Measurements from ENCODE around the gene C2orf49.

Gene C2orf49

DNA sequence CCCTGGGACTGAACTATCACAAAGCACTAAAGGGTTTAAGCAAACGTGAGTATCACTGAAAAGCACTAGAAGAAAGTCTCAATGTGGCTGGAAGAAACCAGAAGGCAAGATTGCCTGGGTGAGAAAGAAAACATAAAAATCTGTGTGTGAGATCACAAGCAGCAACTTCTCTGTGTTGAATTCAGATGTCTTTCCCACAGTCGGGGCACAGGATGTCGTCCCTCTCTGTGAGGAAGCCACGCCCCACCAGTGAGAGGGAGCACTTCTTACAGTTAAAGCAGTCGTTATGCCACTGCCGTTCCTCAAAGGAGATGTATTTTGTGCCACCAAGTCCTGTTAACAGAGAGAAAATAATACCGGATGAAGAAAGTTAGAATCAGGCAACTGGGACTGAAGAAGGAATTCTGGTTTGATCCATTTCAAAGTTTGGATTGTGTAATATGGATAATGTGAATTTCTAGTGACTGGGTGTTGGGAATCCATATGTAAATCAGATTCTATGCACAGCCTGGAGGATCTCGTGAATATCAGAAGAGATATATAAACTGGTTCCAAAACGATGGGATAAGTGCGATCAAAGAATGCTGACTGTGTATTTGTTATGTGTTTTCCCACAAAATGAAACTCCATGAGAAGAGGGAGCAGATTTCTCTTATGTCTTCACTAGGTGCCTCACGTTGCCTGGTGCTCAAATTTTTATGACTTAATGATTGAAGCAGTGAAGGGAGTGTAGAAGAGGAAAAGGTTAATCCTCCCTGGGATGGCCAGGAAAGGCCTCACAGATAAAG, 24.0 kb downstream of the C2orf49 start:
- H2AFZ ChIP-seq (ENCODE audit: low read depth): no peak overlapping the region
- no peak overlapping the region for H3K27ac ChIP-seq
- no peaks in the 10 kb centered on the region for H3K79me2 ChIP-seq (ENCODE audit: insufficient read depth, low read depth)
- H3K4me2 ChIP-seq: no peak overlapping the region
- H3K4me1 ChIP-seq (ENCODE audit: low read depth, poor library complexity, severe bottlenecking): no peaks in the 10 kb centered on the region
- H3K4me3 ChIP-seq (IDR thresholded peaks at IDR 0.05; ENCODE audit: insufficient read depth, low read depth, low read length): no peak overlapping the region
- H3K36me3 ChIP-seq (ENCODE audit: insufficient read depth): no peaks in the 10 kb centered on the region
- no peaks in the 10 kb centered on the region for H3K27me3 ChIP-seq (ENCODE audit: insufficient read depth, low read depth)
- H4K20me1 ChIP-seq (ENCODE audit: insufficient read depth): no peaks in the 10 kb centered on the region
- TF ChIP-seq, protein P1, sequence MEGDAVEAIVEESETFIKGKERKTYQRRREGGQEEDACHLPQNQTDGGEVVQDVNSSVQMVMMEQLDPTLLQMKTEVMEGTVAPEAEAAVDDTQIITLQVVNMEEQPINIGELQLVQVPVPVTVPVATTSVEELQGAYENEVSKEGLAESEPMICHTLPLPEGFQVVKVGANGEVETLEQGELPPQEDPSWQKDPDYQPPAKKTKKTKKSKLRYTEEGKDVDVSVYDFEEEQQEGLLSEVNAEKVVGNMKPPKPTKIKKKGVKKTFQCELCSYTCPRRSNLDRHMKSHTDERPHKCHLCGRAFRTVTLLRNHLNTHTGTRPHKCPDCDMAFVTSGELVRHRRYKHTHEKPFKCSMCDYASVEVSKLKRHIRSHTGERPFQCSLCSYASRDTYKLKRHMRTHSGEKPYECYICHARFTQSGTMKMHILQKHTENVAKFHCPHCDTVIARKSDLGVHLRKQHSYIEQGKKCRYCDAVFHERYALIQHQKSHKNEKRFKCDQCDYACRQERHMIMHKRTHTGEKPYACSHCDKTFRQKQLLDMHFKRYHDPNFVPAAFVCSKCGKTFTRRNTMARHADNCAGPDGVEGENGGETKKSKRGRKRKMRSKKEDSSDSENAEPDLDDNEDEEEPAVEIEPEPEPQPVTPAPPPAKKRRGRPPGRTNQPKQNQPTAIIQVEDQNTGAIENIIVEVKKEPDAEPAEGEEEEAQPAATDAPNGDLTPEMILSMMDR (conservative IDR thresholded peaks at IDR 0.05; ENCODE audit: low read depth, low read length): no peak
- H3K9ac ChIP-seq: no peak overlapping the region

DNA sequence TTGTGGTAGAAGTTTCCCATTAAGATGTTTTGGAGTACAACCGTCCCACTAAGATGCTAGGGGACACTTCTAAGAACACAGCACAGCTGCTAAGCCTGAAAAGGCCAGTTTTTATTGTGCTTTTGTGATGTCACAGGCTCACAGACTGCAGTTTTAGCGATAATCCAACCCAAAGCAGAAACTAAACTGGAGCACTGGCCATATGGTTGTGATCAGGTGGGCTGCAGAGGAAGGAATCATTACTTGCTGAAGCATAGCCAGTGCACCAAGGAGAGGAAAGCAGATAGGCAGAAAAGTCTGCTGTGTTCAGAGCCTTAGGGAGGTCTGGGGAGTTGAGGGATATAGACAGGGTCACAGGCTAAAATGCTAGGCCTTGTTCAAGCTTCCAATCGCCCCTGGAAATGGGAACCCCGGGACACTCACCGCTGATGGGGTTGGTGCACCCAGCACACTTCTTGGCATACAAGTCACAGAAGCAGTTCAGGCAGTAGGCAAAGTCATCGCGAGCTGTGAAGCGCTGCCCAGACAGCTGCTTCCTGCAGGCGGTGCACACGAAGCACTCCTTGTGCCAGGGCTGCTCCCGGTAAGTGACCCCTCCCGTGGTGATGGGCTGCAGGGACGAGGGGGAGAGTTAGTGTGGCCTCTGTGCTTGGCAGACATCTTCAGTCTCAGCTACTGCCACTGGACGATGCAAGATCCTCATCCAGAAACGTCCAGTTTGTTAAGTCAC, 25.7 kb downstream of the C2orf49 start:
- Histone ChIP-seq H3K4me3 (IDR thresholded peaks at IDR 0.05; ENCODE audit: insufficient read depth, low read depth, low read length) (no peak overlapping the region), H4K20me1 (ENCODE audit: insufficient read depth) (no peaks in the 10 kb centered on the region), H3K27ac (no peak overlapping the region), H3K4me2 (no peak overlapping the region), H3K27me3 (ENCODE audit: insufficient read depth, low read depth) (no peaks in the 10 kb centered on the region), H3K79me2 (ENCODE audit: insufficient read depth, low read depth) (no peaks in the 10 kb centered on the region), H3K9ac (no peak overlapping the region), H3K36me3 (ENCODE audit: insufficient read depth) (no peaks in the 10 kb centered on the region), H3K4me1 (ENCODE audit: low read depth, poor library complexity, severe bottlenecking) (no peaks in the 10 kb centered on the region), H2AFZ (ENCODE audit: low read depth) (no peak overlapping the region)
- TF ChIP-seq, protein P1 (conservative IDR thresholded peaks at IDR 0.05; ENCODE audit: low read depth, low read length): no peak

DNA sequence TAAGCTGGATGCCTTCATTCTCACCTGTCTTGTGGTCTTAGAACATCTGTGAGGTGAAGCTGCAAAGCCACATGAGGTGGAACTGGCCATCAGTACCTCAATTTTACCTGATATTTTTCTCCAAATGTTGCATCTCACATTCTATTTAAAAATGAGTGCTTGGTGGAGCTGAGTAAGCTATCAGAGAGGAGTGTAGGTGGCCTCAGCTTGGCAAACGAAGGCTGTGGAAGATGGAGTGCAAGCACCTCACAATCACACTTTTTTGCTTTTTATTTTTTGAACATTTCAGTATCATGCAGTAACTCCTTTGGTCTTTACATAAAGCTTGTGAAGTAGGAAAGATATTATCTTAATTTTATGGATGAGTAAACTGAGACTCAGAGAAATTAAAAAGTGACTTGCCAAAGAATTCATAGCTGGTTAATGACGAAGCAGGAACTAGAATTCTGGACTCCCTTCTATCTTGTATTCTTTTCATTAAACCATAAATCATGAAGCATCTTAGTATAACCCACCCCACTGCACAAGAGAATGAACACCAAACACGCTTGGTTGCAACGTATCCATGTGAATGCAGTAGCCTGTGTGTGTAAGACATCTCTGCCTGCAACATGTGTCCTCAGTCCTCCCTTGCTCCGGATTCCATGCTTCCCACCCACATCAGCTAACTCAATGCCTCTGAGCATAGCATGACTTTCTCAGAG, 27.2 kb downstream of the C2orf49 start:
- no peak overlapping the region for H2AFZ ChIP-seq (ENCODE audit: low read depth)
- no peaks in the 10 kb centered on the region for H4K20me1 ChIP-seq (ENCODE audit: insufficient read depth)
- no peaks in the 10 kb centered on the region for H3K27me3 ChIP-seq (ENCODE audit: insufficient read depth, low read depth)
- H3K4me3 ChIP-seq (IDR thresholded peaks at IDR 0.05; ENCODE audit: insufficient read depth, low read depth, low read length): no peak overlapping the region
- H3K79me2 ChIP-seq (ENCODE audit: insufficient read depth, low read depth): no peaks in the 10 kb centered on the region
- no peak overlapping the region for H3K4me2 ChIP-seq
- H3K4me1 ChIP-seq (ENCODE audit: low read depth, poor library complexity, severe bottlenecking): no peaks in the 10 kb centered on the region
- H3K9ac ChIP-seq: no peak overlapping the region
- TF ChIP-seq, protein P1 (conservative IDR thresholded peaks at IDR 0.05; ENCODE audit: low read depth, low read length): no peak
- H3K27ac ChIP-seq: no peak overlapping the region
- H3K36me3 ChIP-seq (ENCODE audit: insufficient read depth): no peaks in the 10 kb centered on the region

DNA sequence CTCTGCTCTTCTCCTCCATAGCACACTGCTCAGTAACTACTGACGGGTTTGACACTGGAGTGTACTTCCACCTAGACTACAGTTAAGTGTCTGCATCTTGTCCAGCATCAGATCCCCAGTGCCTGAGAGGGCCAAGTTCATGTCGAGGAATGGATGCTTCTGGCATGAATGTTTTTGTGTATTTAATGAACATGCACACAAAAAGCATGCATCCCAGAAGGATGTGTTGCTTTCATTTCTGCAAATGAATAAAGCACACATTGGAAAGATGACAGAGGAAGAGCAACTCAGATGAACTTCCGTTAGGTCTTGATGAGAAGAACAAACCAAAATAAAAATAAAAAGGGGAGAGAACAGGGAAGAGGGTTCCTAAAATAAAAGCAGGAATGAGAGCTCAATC, 27.9 kb downstream of the C2orf49 start:
- H3K79me2 ChIP-seq (ENCODE audit: insufficient read depth, low read depth): no peaks in the 10 kb centered on the region
- no peak overlapping the region for H2AFZ ChIP-seq (ENCODE audit: low read depth)
- no peak overlapping the region for H3K4me3 ChIP-seq (IDR thresholded peaks at IDR 0.05; ENCODE audit: insufficient read depth, low read depth, low read length)
- no peak overlapping the region for H3K27ac ChIP-seq
- H3K9ac ChIP-seq: no peak overlapping the region
- no peak overlapping the region for H3K4me2 ChIP-seq
- TF ChIP-seq, protein P1 (conservative IDR thresholded peaks at IDR 0.05; ENCODE audit: low read depth, low read length): no peak
- H3K4me1 ChIP-seq (ENCODE audit: low read depth, poor library complexity, severe bottlenecking): no peaks in the 10 kb centered on the region
- no peaks in the 10 kb centered on the region for H3K27me3 ChIP-seq (ENCODE audit: insufficient read depth, low read depth)
- no peaks in the 10 kb centered on the region for H4K20me1 ChIP-seq (ENCODE audit: insufficient read depth)
- no peaks in the 10 kb centered on the region for H3K36me3 ChIP-seq (ENCODE audit: insufficient read depth)

All from KMS-11 (cell line).